Activated T-cell treated with anti-CD3 and anti-CD28 coated beads, Interleukin-2, amount 50 U/mL, for 24 hours (primary cell): Measurements from ENCODE around the gene HLA-DPB1.
"Not testable (repeated sequence)": the region's sequence is repeated elsewhere in the genome, so short reads cannot be mapped to it uniquely, and the experiment has no call there.

Source experiments
- DNase-seq: peaks from one replicate; pipeline ENCODE4 v3.0.0-alpha.2; 2020
- H3K27ac Mint-ChIP-seq: 2 replicates; pipeline ENCODE4 v1.8.0; 2020; ENCODE audit warnings: mild to moderate bottlenecking, mixed read lengths
- H3K27me3 Mint-ChIP-seq: 2 replicates; pipeline ENCODE4 v1.8.0; 2020; ENCODE audit warnings: mixed read lengths
- H3K36me3 Mint-ChIP-seq: 2 replicates; pipeline ENCODE4 v1.8.0; 2020; ENCODE audit warnings: low read depth, mixed read lengths
- H3K4me1 Mint-ChIP-seq: 2 replicates; pipeline ENCODE4 v1.8.0; 2020; ENCODE audit warnings: low read depth, mixed read lengths
- H3K4me3 Mint-ChIP-seq: 2 replicates; pipeline ENCODE4 v1.8.0; 2020; ENCODE audit warnings: mild to moderate bottlenecking, moderate library complexity, mixed read lengths
- H3K9me3 Mint-ChIP-seq: 2 replicates; pipeline ENCODE4 v1.8.0; 2020; ENCODE audit warnings: mixed read lengths

Gene HLA-DPB1

DNA sequence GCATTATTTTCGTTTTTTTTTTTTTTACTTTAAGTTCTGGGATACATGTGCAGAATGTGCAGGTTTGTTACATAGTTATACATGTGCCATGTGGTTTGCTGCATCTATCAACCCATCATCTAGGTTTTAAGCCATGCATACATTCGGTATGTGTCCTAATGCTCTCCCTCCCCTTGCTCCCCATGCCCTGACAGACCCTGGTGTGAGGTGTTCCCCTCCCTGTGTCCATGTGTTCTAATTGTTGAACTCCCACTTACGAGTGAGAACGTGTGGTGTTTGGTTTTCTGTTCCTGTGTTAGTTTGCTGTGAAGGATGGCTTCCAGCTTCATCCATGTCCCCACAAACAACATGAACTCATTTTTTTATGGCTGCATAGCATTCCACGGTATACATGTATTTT, 12.4 kb upstream of the HLA-DPB1 start:
- H3K27me3 Mint-ChIP-seq, H3K9me3 Mint-ChIP-seq, H3K4me3 Mint-ChIP-seq, DNase-seq, H3K36me3 Mint-ChIP-seq, H3K27ac Mint-ChIP-seq, H3K4me1 Mint-ChIP-seq: not testable (repeated sequence)

DNA sequence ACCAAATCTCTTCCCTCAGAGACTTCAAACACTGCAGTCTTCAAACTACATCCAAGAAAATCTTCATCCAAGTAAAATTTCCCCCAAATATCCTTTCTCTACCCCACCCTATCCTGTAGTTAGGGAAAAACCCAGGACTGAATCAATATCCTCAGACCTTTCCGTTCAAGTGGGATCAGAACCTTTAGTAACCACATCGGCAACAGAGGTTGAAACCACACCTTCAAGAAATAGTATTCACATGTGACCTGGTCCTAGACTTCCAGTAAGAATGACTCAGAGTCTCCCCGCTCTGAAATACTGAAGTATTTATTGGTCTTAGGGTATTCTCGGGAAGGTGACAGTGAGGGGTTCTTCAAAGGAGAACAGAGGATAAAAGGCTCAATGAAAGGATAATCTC, 11.1 kb upstream of the HLA-DPB1 start:
- no peak overlapping the region for H3K4me3 Mint-ChIP-seq
- H3K9me3 Mint-ChIP-seq = no peaks in the 10 kb centered on the region
- peaks cover 2% of the 10 kb centered on the region for H3K4me1 Mint-ChIP-seq
- peaks cover 12% of the 10 kb centered on the region for H3K36me3 Mint-ChIP-seq
- no peak overlapping the region for H3K27ac Mint-ChIP-seq
- peaks cover 4% of the 10 kb centered on the region for H3K27me3 Mint-ChIP-seq
- DNase-seq = no peak

DNA sequence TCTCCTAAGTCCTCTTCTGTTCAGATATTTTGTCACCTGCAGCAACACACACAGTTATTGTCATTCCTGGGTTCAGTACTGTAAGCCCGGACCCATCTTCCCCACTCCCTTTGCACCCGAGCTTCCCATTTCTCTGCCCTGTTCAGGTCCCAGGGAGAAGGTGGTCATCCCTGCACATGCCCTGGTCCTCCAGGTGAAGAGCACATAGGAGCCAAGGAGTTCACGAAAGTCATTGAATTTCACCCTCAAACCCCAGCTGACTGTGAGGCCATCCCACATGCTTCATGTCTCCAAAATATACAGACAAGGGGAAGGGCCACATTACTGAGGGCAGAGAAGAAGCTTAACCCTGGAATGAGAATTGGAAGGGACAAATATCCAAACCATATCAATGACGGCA, 10.5 kb upstream of the HLA-DPB1 start:
- H3K27ac Mint-ChIP-seq = no peak overlapping the region
- no peak overlapping the region for H3K4me3 Mint-ChIP-seq
- DNase-seq = no peak
- peaks cover 4% of the 10 kb centered on the region for H3K27me3 Mint-ChIP-seq
- peaks cover 2% of the 10 kb centered on the region for H3K4me1 Mint-ChIP-seq
- H3K36me3 Mint-ChIP-seq = peaks cover 12% of the 10 kb centered on the region
- no peaks in the 10 kb centered on the region for H3K9me3 Mint-ChIP-seq

DNA sequence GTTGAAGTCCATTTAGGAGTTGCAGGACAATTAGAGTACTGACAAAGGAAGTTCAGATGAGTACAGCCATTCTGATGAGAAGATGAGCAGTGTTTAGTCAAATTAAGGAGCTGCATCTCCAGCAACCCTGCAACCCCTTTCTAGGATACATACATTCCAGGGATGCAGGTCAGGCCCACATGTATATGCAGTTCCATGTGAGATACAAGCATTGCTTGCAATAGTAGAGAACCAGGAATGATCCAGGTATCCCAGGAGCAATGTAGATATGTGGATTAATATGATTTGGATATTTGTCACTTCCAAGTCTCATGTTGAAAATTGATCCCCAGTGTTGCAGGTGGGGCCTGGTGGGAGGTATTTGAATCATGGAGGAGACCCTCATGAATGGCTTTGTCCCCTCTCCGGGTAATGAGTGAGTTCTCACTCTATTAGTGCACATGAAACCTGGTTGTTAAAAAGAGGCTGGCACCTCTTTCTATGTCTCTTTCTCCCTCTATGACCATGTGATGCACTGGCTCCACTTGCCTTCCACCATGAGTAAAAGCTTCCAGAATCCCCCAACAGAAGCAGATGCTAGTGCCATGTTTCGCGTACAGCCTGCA, 8.8 kb upstream of the HLA-DPB1 start:
- peaks cover 4% of the 10 kb centered on the region for H3K27me3 Mint-ChIP-seq
- H3K4me3 Mint-ChIP-seq = no peak overlapping the region
- peaks cover 5% of the 10 kb centered on the region for H3K4me1 Mint-ChIP-seq
- H3K9me3 Mint-ChIP-seq = no peaks in the 10 kb centered on the region
- H3K27ac Mint-ChIP-seq = no peak overlapping the region
- no peak for DNase-seq
- H3K36me3 Mint-ChIP-seq = peaks cover 12% of the 10 kb centered on the region

DNA sequence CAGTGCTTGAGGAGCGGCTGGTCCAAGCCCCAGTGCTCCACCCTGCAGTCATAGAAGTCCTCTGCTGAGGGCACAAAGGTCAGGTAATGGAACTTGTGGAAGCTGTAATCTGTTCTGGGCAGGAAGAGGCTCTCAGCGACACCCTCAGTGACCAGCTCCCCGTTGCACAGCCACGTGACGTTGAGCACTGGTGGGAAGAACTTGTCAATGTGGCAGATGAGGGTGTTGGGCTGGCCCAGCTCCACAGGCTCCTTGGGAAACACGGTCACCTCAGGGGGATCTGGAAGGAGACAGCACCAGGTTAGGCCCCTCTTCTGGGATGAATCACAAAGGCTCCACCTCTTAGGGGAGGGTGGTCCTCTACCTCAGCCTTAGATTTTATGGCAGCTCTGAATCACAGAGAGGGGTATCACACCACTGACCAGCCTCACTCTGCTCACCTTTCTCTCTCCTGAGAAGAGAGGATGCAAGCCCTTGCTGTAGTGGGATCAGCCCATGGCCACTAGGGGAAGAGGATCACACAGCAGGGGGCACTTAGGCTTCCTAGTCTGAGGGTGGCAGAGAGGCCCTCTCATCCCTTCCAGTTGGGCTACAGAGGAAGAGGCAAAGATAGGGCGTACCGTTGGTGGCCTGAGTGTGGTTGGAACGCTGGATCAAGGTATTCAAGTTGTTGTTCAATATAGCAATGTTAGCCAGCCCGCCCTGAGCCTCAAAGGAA, 6.6 kb upstream of the HLA-DPB1 start:
- Mint-ChIP-seq H3K9me3 (no peaks in the 10 kb centered on the region), H3K27ac (no peak overlapping the region), H3K4me3 (no peak overlapping the region), H3K4me1 (peaks cover 19% of the 10 kb centered on the region), H3K27me3 (no peaks in the 10 kb centered on the region), H3K36me3 (peaks cover 12% of the 10 kb centered on the region)
- no peak for DNase-seq

DNA sequence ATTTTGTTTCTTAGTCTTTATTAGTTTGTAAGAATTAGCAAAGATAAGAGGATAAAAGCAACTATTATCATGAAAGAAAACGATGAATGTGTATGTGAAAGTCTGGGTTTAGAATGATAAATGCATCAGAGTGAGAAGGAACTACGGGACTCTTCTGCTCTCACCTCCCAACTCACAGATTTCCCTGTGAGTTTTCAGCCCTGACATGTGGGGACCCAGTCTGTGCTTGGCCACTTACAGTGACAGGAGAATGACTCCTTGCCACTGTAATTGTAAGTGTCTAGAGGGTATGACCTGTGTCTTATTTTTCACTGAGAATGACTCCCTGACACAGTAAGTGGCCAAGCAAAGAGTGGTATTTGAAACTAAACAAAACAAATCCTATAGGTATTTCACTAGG, 4.9 kb upstream of the HLA-DPB1 start:
- no peak for DNase-seq
- peaks cover 26% of the 10 kb centered on the region for H3K4me1 Mint-ChIP-seq
- no peak overlapping the region for H3K4me3 Mint-ChIP-seq
- no peak overlapping the region for H3K27ac Mint-ChIP-seq
- H3K36me3 Mint-ChIP-seq = peaks cover 10% of the 10 kb centered on the region
- no peaks in the 10 kb centered on the region for H3K9me3 Mint-ChIP-seq
- no peaks in the 10 kb centered on the region for H3K27me3 Mint-ChIP-seq

DNA sequence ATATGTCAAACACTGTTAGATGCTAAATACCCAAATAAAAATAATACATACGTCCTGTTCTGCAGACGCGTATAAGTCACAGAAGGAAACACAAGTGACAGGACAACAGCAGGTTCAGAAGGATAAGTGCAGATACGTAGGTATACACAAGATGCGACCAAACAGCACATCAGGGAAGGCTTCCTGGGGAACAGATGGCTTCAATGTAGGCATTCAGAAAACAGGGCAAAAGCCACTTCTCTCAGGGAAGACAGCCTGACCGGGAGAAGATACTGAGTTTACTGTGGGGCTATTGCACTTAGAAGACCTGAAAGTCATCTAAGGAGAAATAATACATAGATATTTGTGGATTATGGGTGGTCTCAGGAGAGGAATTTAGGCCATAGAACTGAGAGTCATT, 4.2 kb upstream of the HLA-DPB1 start:
- Mint-ChIP-seq H3K4me3 (peak overlapping the region; percentile 1), H3K27ac (no peak overlapping the region), H3K36me3 (peaks cover 10% of the 10 kb centered on the region), H3K4me1 (peaks cover 32% of the 10 kb centered on the region), H3K9me3 (no peaks in the 10 kb centered on the region), H3K27me3 (no peaks in the 10 kb centered on the region)
- no peak for DNase-seq

GRCh38 chr6:33072508-33073100, 3.2 kb upstream of the HLA-DPB1 start:
- H3K4me3 Mint-ChIP-seq = peak overlapping the region; percentile 73
- no peaks in the 10 kb centered on the region for H3K27me3 Mint-ChIP-seq
- no peaks in the 10 kb centered on the region for H3K9me3 Mint-ChIP-seq
- no peak for DNase-seq
- peaks cover 10% of the 10 kb centered on the region for H3K36me3 Mint-ChIP-seq
- H3K4me1 Mint-ChIP-seq = peaks cover 41% of the 10 kb centered on the region
- H3K27ac Mint-ChIP-seq = no peak overlapping the region

DNA sequence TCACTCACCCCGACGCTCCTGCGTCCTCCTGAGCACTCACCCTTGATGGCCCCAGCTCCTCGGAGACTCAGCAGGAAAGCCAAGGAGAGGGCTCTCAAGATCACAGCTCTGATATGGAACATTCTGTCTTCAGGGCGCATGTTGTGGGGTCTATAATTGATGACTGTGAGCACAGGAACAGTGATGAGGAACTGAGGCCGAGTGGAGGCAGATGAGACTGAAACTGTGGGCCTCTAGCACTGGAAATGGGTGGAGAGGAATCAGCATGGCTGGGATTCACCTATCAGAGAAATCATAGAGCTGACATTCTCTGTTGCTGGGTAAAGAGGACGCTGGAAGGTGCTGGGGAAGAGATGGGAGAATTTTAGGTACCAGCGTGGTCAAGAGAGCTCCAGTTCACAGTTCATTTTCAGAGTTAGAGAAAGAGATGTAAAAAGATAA, 2.3 kb upstream of the HLA-DPB1 start, which contains the start of gene HLA-DPA1:
TSS of gene HLA-DPA1 (minus strand) at position 219 of the 441 bp plus-strand sequence.
- Mint-ChIP-seq H3K27me3 (no peaks in the 10 kb centered on the region), H3K4me1 (peaks cover 47% of the 10 kb centered on the region), H3K9me3 (no peaks in the 10 kb centered on the region), H3K4me3 (peak within 1 kb of the TSS; percentile 73), H3K27ac (peak within 1 kb of the TSS; percentile 69), H3K36me3 (peaks cover 6% of the 10 kb centered on the region)
- DNase-seq = peak; percentile 48

DNA sequence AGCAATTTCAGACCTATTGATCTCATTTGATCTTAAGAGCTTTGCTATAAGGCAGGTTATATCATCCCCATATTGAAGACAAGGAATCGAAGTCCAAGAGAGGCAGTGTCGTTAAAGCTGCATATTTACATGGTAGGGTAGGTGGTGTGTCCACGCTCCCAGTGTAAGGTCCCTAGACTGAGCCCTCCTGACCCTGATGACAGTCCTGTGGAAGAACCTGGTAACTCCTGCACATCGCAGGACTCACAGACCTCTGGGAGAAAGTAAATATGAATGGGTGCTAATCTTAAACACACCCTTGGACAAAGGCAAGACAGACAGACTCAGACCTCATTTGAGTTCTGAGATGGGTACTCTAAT, 602 bp upstream of the HLA-DPB1 start:
- Mint-ChIP-seq H3K36me3 (no peaks in the 10 kb centered on the region), H3K27ac (peak overlapping the region; percentile 65), H3K4me3 (peak overlapping the region; percentile 76), H3K9me3 (no peaks in the 10 kb centered on the region), H3K27me3 (no peaks in the 10 kb centered on the region), H3K4me1 (peaks cover 52% of the 10 kb centered on the region)
- no peak for DNase-seq

GRCh38 chr6:33076406-33076934, 680 bp downstream of the HLA-DPB1 start:
- H3K4me3 Mint-ChIP-seq = peak overlapping the region; percentile 76
- DNase-seq = no peak
- H3K4me1 Mint-ChIP-seq = peaks cover 53% of the 10 kb centered on the region
- peak overlapping the region; percentile 27 for H3K27ac Mint-ChIP-seq
- no peaks in the 10 kb centered on the region for H3K9me3 Mint-ChIP-seq
- no peaks in the 10 kb centered on the region for H3K27me3 Mint-ChIP-seq
- no peaks in the 10 kb centered on the region for H3K36me3 Mint-ChIP-seq

- no peaks in the 10 kb centered on the region for H3K9me3 Mint-ChIP-seq
- H3K4me1 Mint-ChIP-seq = peaks cover 48% of the 10 kb centered on the region
- no peak for DNase-seq
- H3K27ac Mint-ChIP-seq = no peak overlapping the region
- H3K27me3 Mint-ChIP-seq = no peaks in the 10 kb centered on the region
- H3K36me3 Mint-ChIP-seq = no peaks in the 10 kb centered on the region
- H3K4me3 Mint-ChIP-seq = no peak overlapping the region
Measured at GRCh38 chr6:33077908-33078307, 2.1 kb downstream of the HLA-DPB1 start.

GRCh38 chr6:33078442-33078841, 2.7 kb downstream of the HLA-DPB1 start:
- no peak overlapping the region for H3K27ac Mint-ChIP-seq
- no peak overlapping the region for H3K4me3 Mint-ChIP-seq
- H3K4me1 Mint-ChIP-seq = peaks cover 45% of the 10 kb centered on the region
- DNase-seq = no peak
- H3K27me3 Mint-ChIP-seq = no peaks in the 10 kb centered on the region
- H3K36me3 Mint-ChIP-seq = no peaks in the 10 kb centered on the region
- no peaks in the 10 kb centered on the region for H3K9me3 Mint-ChIP-seq

DNA sequence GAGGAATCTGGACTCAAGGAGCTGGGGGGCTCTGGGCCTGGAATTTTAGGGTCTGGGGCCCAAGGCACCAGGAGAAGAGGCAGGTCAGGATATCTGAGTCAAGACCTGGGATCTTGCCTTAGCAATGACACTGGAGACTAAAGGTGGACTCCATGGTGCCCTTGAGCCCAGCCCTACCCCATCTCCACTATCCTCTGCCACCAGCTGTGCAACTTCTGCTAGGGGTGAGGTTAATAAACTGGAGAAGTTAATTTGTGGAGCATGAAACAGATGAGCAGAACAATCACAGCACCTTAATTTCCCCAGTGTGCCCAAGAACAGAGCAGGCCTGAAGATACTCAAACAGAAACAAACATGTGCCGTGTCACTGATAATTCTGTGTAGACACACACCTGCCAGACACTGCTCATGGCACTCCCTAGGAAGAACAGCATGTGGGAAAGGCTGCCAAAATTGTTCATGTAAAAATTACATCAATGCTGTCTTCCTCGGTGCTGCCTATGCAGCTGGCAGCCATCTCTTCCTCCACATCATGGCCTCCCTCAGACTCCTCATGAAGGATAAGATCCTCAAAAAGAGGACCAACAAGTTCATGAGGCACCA, 3.2 kb downstream of the HLA-DPB1 start:
- Mint-ChIP-seq H3K4me3 (no peak overlapping the region), H3K36me3 (peaks cover 2% of the 10 kb centered on the region), H3K4me1 (peaks cover 41% of the 10 kb centered on the region), H3K9me3 (no peaks in the 10 kb centered on the region), H3K27me3 (no peaks in the 10 kb centered on the region), H3K27ac (no peak overlapping the region)
- no peak for DNase-seq

DNA sequence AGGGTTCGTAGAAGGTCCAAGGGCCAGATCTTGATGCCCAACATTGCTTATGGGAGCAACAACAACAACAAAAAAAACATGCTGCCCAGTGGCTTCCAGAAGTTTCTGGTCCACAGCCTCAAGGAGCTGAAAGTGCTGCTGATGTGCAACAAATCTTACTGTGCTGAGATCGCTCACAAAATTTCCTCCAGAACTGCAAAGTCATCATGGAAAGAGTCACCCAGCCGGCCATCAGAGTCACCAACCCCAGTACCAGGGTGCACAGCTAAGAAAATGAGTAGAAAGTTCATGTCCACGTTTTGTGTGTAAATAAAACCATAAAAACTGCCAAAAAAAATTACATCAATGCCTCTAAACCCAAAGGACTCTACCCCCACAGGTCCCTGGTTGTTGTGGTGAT, 3.8 kb downstream of the HLA-DPB1 start:
- Mint-ChIP-seq H3K27me3 (no peaks in the 10 kb centered on the region), H3K9me3 (no peaks in the 10 kb centered on the region), H3K4me1 (peaks cover 41% of the 10 kb centered on the region), H3K27ac (no peak overlapping the region), H3K4me3 (no peak overlapping the region), H3K36me3 (peaks cover 5% of the 10 kb centered on the region)
- DNase-seq = no peak
